ENCODE data around the gene MACROD2.

The MACROD2 gene

GRCh38 chr20:14706555-14706954 is 711.2 kb downstream of the MACROD2 start:
- TF ChIP-seq ZBTB11 (tag by site-specific recombination; conservative IDR thresholded peaks at IDR 0.05; ENCODE audit: low read depth) (no peak), ZNF791 (tag by site-specific recombination; IDR thresholded peaks at IDR 0.05) (no peak), ZSCAN23 (tag by site-specific recombination; IDR thresholded peaks at IDR 0.05) (no peak), SP3 (tag by site-specific recombination; IDR thresholded peaks at IDR 0.05) (no peak), ZNF416 (tag by site-specific recombination; IDR thresholded peaks at IDR 0.05) (no peak), PRDM10 (tag by site-specific recombination; IDR thresholded peaks at IDR 0.05) (no peak), ZNF677 (tag by site-specific recombination; IDR thresholded peaks at IDR 0.05) (no peak), ZNF707 (tag by site-specific recombination; IDR thresholded peaks at IDR 0.05) (no peak), ZNF626 (tag by site-specific recombination; IDR thresholded peaks at IDR 0.05) (no peak), ZNF747 (tag by site-specific recombination; IDR thresholded peaks at IDR 0.05) (no peak), AEBP2 (tag by site-specific recombination; IDR thresholded peaks at IDR 0.05; ENCODE audit: borderline replicate concordance) (no peak), GFI1B (tag by site-specific recombination; IDR thresholded peaks at IDR 0.05) (no peak)
- CTCF ChIA-PET = interaction anchor here (0.5 kb wide), 1 partner anchor 133 kb away, joined by 3 read pairs; no protein-coding TSS in a partner anchor
- POLR2A ChIA-PET = no interaction called here
- Histone ChIP-seq H3K9me3 (ENCODE audit: control insufficient read depth, insufficient read depth, low read depth, low read length) (no peaks in the 10 kb centered on the region), H3K4me1 (ENCODE audit: control insufficient read depth, insufficient read depth, low read length) (peaks cover 5% of the 10 kb centered on the region; the same call in 1 of the 2 replicates), H3K36me3 (ENCODE audit: control insufficient read depth in 2 of 2, insufficient read depth in 1 of 2, low read length in 2 of 2) (no peaks in the 10 kb centered on the region), H3K27ac (ENCODE audit: extremely low read depth, low read depth, low read length) (no peak overlapping the region), H3K4me3 (ENCODE audit: low read depth, low read length) (no peak overlapping the region)

- CTCF ChIA-PET = interaction anchor here (0.5 to 0.6 kb wide), 2 partner anchors 134 to 348 kb away, joined by 3 read pairs; no protein-coding TSS in a partner anchor
- TF ChIP-seq ZNF529 (tag by site-specific recombination; IDR thresholded peaks at IDR 0.05; ENCODE audit: insufficient replicate concordance) (no peak), ZNF544 (tag by site-specific recombination; IDR thresholded peaks at IDR 0.05) (no peak), ZNF837 (tag by site-specific recombination; IDR thresholded peaks at IDR 0.05) (no peak), SCRT1 (tag by site-specific recombination; IDR thresholded peaks at IDR 0.05; ENCODE audit: borderline replicate concordance) (no peak), ZNF394 (tag by site-specific recombination; IDR thresholded peaks at IDR 0.05; ENCODE audit: borderline replicate concordance) (no peak), HOXD13 (CRISPR knock-in tag; IDR thresholded peaks at IDR 0.05; ENCODE audit: borderline replicate concordance) (no peak), ZNF776 (tag by site-specific recombination; IDR thresholded peaks at IDR 0.05; ENCODE audit: borderline replicate concordance) (no peak), ZNF274 (IDR thresholded peaks at IDR 0.05; ENCODE audit: low read length) (no peak), ZNF274 (tag by site-specific recombination; IDR thresholded peaks at IDR 0.05; ENCODE audit: borderline replicate concordance) (no peak), PRDM6 (tag by site-specific recombination; IDR thresholded peaks at IDR 0.05) (no peak)
These were observed 711.8 kb downstream of the MACROD2 start for GRCh38 chr20:14707026-14707680.

More at GRCh38 chr20:14707026-14707680, 711.8 kb downstream of the MACROD2 start:
- H3K36me3 ChIP-seq (ENCODE audit: control insufficient read depth in 2 of 2, insufficient read depth in 1 of 2, low read length in 2 of 2) = no peaks in the 10 kb centered on the region
- H3K27ac ChIP-seq (ENCODE audit: extremely low read depth, low read depth, low read length) = no peak overlapping the region
- POLR2A ChIA-PET = no interaction called here
- peaks cover 11% of the 10 kb centered on the region for H3K4me1 ChIP-seq (ENCODE audit: control insufficient read depth, insufficient read depth, low read length)
- H3K9me3 ChIP-seq (ENCODE audit: control insufficient read depth, insufficient read depth, low read depth, low read length) = no peaks in the 10 kb centered on the region
- H3K4me3 ChIP-seq (ENCODE audit: low read depth, low read length) = no peak overlapping the region
